ENCODE results near the gene DHDDS. TPM values are rescaled to one million over a fixed set of nuclear protein-coding genes. Genes with fewer than 3 reads are reported as not detected.
A peak's percentile ranks its signal among the peaks of the same experiment; 100 is the strongest.

The DHDDS gene
- total RNA-seq, 1 donor from 2014 or later: 41.1 TPM

DNA sequence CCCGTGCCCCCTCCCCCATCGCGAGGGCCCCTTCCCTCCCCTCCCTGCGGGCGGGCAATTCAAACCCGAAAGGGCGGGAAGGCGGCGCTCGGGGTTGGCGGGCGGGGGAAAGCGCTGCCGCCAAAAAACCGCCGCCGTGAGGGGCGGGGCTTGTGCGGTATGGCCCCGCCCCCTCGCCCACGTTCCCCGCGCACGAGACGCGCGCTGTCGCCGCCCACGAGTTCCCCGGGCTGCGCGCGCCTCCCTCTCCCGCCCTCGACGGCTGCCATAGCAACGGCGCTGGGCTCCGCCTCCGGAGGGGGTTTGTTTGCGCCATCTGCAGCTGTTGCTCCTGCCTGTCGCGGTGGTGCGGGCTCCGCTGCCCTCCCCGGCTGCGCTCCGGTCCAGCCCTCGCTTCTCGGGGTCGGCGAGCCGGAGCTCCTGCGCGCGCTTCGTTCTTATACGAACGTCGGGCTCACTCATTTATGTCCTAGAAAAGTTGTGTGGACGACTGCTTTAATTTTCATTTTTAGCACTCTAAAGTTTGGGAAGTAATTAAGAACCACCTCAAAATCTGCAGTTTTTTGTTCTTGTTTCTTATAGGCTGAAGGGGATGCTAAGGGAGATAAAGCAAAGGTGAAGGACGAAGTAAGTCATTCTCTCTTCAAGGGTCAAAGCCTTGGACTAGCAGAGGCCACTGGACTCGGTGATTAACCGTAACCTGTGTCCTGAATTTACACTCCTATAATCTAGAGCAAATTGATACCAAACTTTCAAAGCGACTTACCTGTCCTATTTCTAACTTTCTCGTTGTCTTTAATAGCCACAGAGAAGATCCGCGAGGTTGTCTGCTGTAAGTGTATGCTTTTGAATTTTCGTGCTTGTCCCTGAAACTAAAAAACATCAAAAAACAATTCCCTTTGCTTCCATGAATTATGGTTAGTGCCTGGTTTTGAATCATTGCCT, 41.1 kb downstream of the DHDDS start:
- TF ChIP-seq, protein P1, sequence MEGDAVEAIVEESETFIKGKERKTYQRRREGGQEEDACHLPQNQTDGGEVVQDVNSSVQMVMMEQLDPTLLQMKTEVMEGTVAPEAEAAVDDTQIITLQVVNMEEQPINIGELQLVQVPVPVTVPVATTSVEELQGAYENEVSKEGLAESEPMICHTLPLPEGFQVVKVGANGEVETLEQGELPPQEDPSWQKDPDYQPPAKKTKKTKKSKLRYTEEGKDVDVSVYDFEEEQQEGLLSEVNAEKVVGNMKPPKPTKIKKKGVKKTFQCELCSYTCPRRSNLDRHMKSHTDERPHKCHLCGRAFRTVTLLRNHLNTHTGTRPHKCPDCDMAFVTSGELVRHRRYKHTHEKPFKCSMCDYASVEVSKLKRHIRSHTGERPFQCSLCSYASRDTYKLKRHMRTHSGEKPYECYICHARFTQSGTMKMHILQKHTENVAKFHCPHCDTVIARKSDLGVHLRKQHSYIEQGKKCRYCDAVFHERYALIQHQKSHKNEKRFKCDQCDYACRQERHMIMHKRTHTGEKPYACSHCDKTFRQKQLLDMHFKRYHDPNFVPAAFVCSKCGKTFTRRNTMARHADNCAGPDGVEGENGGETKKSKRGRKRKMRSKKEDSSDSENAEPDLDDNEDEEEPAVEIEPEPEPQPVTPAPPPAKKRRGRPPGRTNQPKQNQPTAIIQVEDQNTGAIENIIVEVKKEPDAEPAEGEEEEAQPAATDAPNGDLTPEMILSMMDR (IDR thresholded peaks at IDR 0.05): no peak
- H3K4me1 ChIP-seq: peaks cover 34% of the 10 kb centered on the region
- intact Hi-C loops (cut with DNase I): no loop called here
- H3K27ac ChIP-seq: peak overlapping the region; percentile 100
- no peaks in the 10 kb centered on the region for H3K27me3 ChIP-seq
- DNase-seq: peak; percentile 98
- peak; percentile 91 for ATAC-seq
- peaks cover 43% of the 10 kb centered on the region for H3K36me3 ChIP-seq
- H3K4me3 ChIP-seq: peak overlapping the region; percentile 98
- no peaks in the 10 kb centered on the region for H3K9me3 ChIP-seq

GRCh38 chr1:26474818-26475217, 42.7 kb downstream of the DHDDS start:
- DNase-seq (no peak), ATAC-seq (no peak)
- Histone ChIP-seq H3K9me3 (no peaks in the 10 kb centered on the region), H3K4me1 (peaks cover 34% of the 10 kb centered on the region), H3K27ac (no peak overlapping the region), H3K27me3 (no peaks in the 10 kb centered on the region), H3K4me3 (no peak overlapping the region), H3K36me3 (peaks cover 48% of the 10 kb centered on the region)
- intact Hi-C loops (cut with DNase I): no loop called here
- TF ChIP-seq, protein P1 (IDR thresholded peaks at IDR 0.05): no peak

DNA sequence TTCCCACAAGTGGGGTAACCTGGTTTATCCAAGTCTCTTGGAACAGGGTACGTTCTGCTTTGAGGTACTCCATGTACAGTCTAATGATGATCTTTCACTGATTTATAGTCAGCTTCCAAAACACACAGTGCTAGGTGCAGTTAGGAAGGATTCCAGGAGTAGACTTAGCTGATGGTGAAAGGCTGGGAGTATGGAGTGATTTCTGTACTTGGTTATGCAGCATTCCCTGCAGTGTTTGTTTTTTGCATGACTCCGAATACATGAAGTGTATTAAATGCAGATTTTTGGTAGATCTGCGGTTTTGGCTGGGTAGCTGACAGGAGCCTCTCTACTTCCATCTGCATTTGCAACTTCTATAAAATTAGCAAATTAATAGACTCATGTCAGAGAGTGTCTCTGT, 43.9 kb downstream of the DHDDS start:
- DNase-seq (no peak), ATAC-seq (no peak)
- Histone ChIP-seq H3K27me3 (no peaks in the 10 kb centered on the region), H3K9me3 (no peaks in the 10 kb centered on the region), H3K36me3 (peaks cover 48% of the 10 kb centered on the region), H3K4me3 (no peak overlapping the region), H3K27ac (no peak overlapping the region), H3K4me1 (peaks cover 30% of the 10 kb centered on the region)
- intact Hi-C loops (cut with DNase I): no loop called here
- TF ChIP-seq, protein P1 (IDR thresholded peaks at IDR 0.05): no peak

- TF ChIP-seq, protein P1 (IDR thresholded peaks at IDR 0.05): no peak
- Histone ChIP-seq H3K36me3 (peaks cover 48% of the 10 kb centered on the region), H3K27ac (no peak overlapping the region), H3K4me1 (peaks cover 20% of the 10 kb centered on the region), H3K9me3 (no peaks in the 10 kb centered on the region), H3K4me3 (no peak overlapping the region), H3K27me3 (no peaks in the 10 kb centered on the region)
- intact Hi-C loops (cut with DNase I): no loop called here
- DNase-seq: no peak
- no peak for ATAC-seq
Observed at GRCh38 chr1:26476958-26477357, 44.8 kb downstream of the DHDDS start.

GRCh38 chr1:26477446-26478152, 45.5 kb downstream of the DHDDS start:
- Histone ChIP-seq H3K4me3 (no peak overlapping the region), H3K9me3 (no peaks in the 10 kb centered on the region), H3K36me3 (peaks cover 48% of the 10 kb centered on the region), H3K27ac (no peak overlapping the region), H3K27me3 (no peaks in the 10 kb centered on the region), H3K4me1 (peaks cover 20% of the 10 kb centered on the region)
- intact Hi-C loops (cut with DNase I): no loop called here
- ATAC-seq: no peak
- no peak for DNase-seq
- TF ChIP-seq, protein P1 (IDR thresholded peaks at IDR 0.05): no peak
